OCI-M1 (cell line): ENCODE data around the gene SLC27A4.

ENCODE experiments used
- DNase-seq: peaks from one replicate; lab custom pipeline; 2025; lab: John Stamatoyannopoulos, UW

Gene SLC27A4

DNA sequence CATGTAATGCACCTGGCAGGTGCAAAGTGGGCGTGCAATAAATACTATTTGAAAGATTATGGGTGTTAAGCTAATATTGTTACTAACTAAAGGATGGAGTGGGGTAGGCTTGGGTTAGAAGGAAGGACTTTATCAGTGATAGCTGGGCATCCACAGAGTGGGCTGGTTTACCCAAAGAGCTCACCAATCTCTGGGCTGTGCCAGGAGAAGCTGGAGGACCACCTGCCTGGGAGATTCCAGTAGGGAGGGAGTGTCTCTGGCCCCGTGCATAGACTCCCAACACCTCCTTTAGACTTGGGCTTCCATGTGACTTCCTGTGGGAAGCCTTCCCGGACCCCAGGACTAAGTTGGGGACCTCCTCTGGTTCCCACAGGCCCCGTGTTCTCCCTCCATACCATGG lies 25.2 kb downstream of the SLC27A4 start:
- DNase-seq = no peak

DNA sequence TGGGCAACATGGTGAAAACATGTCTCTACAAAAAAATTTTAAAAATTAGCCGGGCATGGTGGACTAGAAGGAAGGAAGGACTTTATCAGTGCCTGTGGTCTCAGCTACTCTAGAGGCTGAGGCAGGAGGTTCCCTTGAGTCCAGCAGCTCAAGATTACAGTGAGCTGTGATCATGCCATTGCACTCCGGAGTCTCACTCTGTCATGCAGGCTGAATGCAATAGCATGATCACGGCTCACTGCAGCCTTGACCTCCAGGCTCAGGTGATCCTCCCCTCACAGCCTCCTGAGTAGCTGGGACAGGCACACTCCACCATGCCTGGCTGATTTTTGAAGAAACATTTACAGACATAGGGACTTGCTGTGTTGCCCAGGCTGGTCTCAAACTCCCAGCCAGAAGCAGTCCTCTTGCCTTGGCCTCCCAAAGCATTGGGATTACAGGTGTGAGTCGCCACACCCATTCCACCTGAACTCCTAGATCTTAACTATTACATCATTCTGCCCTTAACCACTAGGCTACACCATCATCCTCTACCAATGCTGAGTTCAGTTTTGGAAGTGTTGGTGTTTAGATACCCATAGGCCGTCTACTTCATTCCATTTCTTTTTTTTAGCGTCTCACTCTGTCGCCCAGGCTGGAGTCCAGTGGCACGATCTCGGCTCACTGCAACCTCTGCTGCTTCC lies 28.8 kb downstream of the SLC27A4 start:
- DNase-seq = peak; percentile 22

DNA sequence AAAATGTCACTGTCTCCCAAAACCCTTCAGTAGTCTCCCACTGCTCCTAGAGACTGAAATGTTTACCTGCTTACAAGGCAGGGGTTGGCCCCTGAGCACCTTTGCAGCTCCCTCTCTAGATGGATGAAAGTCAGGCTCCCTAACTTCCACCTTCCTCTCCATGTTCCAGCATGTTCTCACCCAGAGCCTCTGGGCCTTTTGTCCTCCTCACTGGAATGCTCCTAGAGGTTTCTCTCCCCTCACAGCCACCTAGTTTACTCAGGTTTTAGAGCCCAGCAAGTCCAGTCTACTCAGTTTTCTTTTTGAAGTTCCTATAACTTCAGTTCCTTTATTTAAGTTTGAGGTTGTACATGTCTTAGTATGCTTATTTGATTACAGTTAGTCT lies 30.0 kb downstream of the SLC27A4 start:
- DNase-seq = no peak

DNA sequence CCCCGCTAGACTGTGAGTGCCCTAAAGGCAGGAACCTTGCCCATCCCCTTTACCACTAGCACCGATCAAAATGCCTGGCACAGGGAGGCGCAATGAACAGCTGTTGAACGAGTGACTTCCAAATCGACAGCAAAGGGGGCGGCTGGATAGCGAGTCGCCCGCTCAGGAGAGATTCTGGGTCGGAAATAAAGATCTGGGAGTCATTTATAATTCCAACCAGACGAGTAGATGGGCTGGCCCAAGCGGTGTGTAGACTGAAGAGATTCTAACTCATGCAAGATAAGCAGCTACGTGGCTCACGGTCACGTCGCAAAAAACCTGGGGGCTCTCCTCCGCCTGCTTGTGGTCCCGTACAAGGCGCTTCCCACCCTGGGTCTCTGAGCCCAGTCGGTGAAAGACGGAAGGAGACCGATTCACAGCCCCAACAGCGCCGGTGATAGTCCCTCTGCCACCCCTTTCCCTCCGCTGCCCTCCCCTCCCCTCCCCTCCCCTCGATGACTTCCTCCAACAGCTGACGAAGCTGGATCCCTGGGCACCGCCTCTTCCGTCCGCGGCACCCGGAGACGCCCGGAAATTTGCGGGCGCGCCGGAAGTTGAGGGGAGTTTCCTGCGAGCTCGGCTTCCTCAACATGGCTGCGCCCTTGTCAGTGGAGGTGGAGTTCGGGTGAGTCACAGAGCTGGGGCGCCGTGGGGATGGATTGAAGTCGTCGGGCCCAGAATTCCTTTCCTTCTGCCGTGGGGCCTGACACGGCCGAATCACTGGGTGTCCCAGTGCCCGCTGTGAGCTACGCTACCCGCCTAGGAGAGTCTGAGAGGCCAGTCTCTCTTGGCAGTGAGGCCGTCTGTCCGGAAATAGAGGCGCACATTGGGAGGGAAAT lies 30.7 kb downstream of the SLC27A4 start, which contains the start of gene URM1:
URM1 (plus strand) TSS at position 623 of the 878 bp plus-strand sequence; CDS start at position 630, 7 bp downstream.
- peak; percentile 96 for DNase-seq

DNA sequence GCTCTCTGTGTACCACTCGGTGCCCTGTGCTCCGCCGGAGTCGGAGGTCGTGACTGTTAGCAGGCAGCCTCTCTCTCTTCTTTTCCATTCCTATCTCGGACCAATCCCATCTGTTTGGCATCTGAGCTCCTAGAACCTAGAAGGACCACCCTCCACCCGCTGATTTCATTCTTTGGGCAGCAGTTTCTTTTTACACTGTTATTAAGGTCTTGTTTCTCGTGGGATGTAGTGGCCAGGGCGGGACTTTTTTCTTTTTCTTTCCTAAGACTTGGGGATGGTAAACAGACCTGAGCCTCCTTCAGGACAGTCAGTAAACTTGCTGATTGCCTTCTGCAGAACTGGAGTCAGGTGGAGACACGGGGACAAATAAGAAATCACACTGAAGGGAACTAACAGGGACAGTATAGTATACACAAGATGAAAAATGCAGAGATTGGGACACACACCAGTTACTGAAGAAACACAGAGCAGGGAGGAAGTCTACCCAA lies 31.3 kb downstream of the SLC27A4 start:
- DNase-seq = no peak

DNA sequence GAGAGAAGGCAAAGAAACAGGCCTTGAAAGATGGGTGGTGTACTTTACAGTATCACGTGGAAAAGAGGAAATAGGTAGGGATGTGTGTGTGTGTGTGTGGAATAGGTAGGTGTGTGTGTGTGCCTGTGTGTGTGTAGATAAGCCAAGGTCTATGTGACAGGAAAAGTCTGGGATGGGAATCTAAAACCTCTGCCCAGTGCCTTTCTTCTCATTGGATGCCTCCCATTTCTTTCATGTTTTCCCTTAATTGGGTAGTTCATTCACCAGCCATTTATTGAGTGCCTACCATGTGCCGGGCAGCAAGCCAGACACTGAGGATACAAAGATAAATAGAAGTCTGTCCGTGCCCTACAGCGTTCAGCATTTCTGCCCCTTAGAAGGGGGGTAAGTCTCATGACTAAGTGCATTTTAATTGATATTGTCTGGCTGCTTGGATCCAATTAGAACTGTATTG lies 31.9 kb downstream of the SLC27A4 start:
- no peak for DNase-seq

DNA sequence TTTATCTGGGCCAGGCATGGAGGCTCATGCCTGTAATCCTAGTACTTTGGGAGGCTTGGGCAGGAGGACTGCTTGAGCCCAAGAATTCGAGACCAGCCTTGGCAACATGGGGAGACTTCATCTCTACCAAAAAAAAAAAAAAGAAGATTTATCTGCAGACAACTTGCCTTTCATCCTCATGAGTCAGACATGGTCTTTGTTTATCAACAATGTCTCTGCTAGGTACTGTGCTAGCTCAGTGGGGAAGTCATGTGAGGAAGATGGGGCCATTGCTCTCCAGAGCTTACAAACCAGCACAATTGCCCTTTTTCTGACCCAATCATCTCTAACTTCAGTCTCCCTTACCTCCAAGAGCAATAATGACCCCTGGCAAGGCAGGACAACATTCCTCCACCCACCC lies 32.5 kb downstream of the SLC27A4 start:
- DNase-seq = no peak

DNA sequence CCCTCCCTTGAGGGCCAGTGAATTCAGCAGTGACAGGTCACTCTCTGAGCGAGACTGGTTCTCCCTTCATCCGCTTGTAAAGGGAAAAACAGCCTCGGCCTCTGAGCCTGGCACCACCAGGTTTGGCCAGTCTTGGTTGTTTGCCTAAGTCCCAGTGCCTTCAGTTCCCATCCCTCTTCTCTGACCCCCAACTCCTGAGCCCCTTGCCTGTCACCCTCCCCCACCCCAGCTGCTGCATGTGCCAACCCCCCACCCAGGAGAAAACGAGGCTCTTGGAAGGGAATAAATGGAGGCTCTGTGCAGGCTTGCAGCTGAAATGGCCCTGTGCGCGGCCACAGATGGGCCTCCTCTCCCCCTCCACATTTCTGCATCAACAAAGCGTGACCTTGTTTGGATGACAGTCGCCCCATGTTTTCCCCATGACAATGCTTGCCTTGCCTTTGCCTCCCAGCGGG lies 33.9 kb downstream of the SLC27A4 start:
- no peak for DNase-seq

DNA sequence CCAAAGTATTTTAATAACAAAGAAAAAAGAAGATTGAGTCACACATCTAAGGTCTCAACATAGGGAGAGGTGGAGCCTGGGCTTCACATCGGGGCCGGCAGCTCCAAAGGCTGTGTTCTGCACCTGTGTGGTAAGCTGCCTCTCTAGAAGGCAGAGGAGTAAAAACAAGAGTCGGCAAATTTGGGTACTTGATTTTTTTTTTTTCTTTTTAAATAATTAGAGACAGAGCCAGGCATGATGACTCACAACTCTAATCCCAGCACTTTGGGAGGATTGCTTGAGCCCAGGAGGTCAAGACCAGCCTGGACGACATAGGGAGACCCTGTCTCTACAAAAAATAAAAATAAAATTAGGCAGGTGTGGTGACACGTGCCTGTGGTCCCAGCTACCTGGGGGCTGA lies 35.5 kb downstream of the SLC27A4 start:
- no peak for DNase-seq

DNA sequence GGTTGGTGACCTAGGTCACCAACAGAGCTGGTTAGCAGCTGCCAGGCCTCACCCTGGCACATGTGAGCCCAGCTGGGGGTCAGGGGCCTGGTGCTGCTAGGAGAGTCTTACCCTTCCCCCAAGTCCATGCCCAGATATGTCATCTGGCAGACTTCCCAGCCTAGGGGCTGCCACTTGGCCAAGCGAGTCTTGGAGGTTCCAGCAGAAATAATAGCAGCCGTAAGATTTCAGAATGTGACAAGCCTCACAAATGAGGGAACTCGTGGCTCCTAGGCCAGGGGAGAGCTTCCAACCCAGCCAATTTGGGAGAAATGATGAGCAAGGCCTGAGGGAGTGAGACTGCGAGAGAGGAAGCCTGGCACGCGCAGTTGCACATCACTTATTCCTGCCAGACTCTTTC lies 41.9 kb downstream of the SLC27A4 start:
- no peak for DNase-seq

DNA sequence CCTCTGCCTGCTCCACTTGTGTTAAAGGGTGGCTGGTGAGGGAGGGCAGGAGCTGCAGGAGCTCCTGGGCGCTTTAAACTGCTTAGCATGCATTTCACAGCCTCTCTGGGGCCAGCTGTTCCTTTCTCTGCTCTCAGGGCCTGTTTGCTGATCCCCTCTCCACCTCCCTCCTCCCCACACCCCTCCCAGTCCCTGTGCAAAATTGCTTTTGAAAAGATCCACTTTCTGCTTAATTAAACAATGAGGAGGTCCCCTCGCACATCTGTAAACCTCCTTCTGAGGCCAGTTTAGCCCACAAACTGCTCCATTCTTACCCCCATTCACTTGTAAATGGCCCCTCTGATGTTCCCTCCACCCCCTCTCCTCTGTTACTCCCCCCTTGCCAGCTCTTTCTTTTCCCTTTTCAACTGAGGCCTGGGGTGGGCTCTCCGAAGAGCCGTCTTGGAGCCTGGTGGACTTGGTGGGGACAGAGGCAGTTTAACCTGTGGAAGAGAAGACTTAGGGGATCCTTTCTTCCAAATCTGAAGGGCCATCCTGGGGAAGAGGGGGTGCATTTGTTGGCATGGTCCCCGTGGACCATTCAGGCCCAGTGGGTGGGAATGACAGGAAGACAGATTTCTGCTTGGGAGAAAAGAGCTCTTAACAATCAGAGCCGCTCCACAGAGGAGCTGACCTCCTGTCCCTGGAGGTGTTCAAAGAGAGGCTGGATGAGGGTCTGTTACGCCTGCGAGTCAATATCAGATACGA lies 42.9 kb downstream of the SLC27A4 start:
- no peak for DNase-seq

DNA sequence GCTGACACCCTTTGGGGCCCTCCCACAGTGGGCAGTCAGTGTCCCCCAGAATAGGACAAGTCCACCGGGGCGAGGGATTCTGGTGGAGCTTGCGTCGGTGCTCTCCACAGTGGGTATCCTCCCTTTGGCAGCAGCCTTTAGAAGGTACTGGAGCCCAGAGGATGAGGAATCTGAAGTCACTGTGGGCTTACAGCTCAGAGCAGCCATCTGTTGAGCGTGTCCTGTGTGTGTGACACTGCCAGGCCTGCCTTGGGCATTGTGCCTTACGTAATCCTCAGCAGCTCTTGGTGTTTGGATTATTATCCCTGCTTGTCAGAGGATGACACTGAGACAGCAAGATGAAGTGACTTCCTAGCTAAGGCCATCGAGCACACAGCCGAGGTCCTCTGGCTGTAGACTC lies 43.5 kb downstream of the SLC27A4 start:
- no peak for DNase-seq

DNA sequence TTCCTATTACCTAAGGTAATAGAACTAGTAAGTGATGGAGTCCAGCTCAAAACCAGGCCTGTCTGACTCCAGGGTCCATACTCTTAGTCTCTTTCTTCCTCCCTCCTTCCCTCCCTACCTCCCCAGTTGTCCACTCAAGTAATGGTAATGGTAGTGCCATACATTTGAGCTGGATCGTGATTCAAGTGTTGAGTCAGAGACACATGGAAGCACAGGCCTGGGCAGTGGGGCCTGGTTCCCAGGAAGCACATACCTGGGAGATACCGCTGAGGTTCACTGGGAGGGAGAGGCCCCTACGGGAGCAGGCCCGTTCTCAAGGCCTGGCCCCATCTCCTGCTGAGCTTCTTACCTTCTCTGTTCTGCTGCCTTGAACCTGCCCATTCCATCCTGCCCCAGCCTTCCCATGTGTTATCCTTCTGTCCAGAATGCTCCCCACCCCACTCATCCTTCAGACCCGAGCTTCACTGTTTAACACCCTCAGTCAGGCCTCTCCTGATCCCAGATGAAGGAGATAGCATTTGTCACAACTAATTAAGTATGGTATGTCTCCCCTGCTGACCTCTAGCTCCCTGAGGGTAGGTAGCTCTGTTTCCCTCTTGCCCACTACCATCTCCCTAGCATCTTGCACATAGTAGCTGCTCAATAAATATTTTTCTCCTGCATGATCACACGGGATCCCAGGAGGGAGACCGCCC lies 44.6 kb downstream of the SLC27A4 start:
- no peak for DNase-seq

DNA sequence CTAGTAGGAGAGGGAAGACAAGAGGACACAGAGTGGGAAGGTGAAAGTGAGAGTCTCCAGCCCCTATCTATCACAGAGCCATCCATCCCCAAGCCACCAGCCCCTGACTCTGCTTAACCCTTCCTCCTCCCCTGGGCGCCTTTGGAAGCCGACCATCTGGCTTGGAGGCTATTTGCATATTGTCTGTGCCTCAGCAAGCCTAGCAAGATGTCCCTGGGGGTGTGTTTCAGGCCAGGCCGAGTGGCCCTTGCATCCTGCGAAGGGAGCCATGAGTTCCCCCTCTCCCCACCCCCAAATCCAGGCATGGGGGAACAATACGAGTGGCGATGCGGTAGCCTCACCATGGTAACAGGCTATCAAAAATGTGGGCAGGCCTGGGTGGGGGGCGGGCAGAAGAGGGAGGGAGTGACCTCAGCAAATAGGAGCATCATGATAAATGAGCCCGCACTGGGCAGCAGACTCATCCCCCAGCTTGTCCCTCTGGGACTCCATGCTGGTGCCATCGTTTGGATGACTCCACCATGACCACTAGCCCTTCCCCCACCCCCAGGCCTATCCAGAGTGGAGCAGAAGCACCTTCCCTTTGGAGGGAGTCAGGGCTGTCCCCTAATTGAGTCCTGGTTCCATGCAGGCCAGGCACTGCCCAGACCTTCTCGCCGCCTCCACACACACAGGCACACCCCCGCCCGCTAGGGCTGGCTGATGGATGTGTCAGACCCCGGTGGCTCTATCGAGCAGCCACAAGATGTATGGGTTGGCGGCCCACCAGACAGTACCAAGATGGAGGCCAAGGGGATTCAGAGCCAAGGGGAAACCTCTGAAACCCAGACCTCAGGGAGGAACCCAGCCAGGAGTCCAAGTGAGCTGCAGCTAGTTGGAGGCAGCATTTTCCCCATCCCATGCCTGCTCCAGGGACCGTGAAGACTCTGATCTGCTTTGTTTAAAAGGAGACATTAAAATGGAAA lies 45.5 kb downstream of the SLC27A4 start:
- DNase-seq = no peak

DNA sequence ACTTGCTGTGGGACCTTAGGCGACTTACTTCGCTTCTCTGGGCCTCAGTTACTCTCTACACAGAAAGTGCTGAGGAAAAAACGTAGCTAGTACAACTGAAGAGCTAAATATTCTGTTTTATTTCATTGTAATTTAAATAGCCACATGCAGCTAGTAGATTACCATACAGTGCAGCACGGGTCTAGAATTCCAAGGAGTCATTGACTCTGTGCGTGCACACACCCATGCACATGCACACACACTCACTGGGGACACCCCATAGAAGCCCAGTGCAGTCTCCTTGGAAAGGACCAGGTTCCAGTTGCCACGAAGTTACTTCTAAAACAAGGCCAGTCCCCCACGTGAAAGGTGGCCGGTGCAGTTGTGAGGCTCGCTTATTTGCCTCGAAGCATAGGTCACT lies 47.8 kb downstream of the SLC27A4 start:
- DNase-seq = no peak

DNA sequence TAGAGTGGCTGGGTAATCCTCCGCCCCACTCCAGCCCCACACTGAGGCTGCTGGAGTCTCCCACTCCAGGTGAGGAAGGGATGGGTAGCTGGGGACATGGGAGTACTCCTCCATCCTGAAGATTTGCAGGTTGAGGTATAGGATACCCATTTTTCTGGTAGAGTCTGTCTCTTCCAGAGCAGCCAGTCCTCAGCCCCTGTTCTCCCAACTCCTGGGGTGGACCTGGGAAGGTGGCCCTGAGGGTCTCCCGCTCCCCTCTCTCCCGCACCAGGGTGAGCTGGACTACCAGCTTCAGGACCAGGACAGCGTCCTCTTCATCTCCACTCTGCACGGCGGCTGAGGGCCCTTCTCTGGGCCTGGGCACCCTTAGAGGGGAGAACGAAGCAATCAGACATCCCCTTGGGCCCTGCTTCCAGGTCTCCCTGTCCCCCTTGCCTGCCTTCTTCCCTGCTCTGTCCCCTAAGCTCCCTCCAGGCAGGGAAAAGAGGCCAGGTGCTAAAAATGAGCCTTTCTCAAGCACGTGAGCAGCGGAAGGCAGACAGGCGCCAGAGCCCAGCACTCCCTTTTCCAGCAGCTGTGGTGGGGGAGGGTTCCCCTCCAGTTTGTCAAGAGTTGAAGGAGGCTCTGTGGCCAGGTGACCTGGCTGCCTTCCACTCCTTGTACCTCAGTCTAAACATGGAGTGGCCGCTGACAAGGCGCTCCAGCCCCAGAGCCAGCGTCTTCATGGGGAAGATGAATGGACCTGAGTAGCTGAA lies 49.2 kb downstream of the SLC27A4 start:
- no peak for DNase-seq

DNA sequence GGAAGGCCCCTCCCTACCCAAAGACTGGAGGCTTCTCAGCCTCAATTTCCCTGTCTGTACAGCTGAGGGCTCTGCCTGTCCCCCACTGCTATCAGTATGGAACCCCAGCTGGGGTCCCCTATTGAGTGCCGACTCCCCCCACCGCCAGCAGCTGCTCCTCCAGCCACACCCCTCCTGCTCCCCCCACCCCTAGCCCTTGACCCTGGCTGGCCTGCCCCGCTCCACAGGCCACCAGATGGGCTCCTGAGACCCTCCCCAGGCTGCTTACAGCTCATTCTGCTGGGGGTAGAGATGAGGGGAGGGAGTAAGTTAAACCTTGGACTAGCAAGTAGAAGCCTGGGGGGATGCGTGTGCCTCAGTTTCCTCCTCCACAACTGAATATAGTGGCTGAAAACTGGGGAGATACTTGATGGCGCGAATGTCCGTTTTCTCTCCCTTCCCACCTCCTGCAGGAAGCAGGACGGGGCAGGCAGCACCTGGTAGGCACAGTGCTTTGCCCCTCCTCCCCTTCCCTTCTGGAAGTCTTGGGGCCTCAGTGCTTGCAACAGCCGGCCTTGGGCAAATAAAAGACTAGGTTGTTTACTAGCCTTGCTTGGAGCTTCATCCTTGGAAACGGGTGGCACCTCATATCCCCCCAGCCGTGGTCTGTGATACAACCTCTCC lies 50.0 kb downstream of the SLC27A4 start:
- DNase-seq = no peak

DNA sequence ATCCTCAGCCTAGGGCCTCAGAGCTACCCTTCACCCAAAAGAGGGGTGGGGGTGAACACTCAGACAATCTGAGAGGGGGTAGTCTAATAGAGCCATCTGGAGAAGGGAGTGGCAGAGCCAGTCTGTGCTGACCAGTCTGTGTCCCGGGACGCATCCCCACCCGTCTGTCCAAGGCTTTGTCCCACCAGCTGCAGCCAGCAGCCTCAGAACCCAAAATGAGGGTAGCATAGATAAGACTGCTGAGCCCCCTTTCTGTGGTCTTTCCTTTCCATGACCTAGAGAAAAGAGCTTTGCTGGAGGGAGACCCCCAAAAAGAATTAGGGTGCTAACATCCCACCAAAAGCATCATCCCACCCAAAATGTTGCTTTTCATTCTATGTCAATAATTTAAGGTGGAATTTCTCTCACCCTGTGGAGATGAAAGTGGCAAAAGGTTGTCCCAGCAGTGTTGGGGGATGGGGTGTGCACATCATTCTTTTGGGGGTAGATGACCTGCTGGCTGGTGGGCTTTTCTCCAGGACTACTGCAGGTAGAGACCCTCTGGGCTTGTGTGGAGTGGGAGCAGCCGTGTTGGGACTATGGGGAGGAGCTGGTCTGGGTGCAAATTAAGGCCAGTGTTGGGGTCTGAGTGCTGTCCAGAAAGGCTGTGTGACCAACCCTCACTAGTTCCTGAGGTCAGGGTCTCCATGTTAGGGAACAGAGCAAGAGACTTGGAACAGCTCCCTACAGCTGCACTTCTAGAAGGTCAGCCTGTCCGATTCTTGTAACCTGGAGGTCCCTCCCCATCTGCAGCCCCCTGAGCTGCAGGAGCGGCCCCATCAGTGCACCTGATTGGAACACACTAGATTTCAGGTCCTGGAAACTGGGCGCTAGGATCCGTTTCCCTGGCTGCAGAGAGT lies 50.7 kb downstream of the SLC27A4 start:
- DNase-seq = no peak
